G401 (cell line): ENCODE data around the gene SPRR2F. TPM values are rescaled to one million over a fixed set of nuclear protein-coding genes. Genes with fewer than 3 reads are reported as not detected.

Experiments
- DNase-seq: peaks from one replicate; pipeline ENCODE4 v3.0.0-alpha.2; 2015; ENCODE audit warnings: low spot score
- in situ Hi-C: cut with HindIII; loops from 2 replicates; pipeline ENCODE4 v1.10.0; 2016; ENCODE audit warnings: low sequenced_read_pairs, mixed read lengths
- total RNA-seq: library from RNA; depleted of rRNA; stranded (reverse); fragments of >200 nt; shearing (Covaris generic); gene quantifications from 2 replicates; pipeline ENCODE4 v1.2.3, GENCODE V29; 2014; rRNA removed

Gene SPRR2F
- total RNA-seq, 1 experiment from 2014 or later, result not detected

GRCh38 chr1:153087652-153088051 lies 25.7 kb downstream of the SPRR2F start:
- no peak for DNase-seq
- in situ Hi-C loops, result no loop called here

DNA sequence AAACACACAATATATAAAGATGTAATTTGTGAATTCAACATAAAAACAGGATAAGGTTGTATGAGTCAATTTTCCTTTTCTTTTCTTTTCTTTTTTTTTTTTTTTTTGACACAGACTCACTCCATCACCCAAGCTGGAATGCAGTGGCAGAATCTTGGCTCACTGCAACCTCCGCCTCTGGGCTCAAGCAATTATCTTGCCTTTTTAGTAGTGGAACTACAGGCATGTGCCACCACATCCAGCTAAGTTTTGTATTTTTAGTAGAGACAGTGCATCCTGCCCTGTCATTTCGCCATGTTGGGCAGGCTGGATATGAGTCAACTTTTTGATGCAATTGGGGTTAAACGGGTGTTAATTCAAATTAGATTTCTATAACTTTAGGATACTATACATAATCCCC lies 31.6 kb downstream of the SPRR2F start:
- in situ Hi-C loops, result no loop called here

DNA sequence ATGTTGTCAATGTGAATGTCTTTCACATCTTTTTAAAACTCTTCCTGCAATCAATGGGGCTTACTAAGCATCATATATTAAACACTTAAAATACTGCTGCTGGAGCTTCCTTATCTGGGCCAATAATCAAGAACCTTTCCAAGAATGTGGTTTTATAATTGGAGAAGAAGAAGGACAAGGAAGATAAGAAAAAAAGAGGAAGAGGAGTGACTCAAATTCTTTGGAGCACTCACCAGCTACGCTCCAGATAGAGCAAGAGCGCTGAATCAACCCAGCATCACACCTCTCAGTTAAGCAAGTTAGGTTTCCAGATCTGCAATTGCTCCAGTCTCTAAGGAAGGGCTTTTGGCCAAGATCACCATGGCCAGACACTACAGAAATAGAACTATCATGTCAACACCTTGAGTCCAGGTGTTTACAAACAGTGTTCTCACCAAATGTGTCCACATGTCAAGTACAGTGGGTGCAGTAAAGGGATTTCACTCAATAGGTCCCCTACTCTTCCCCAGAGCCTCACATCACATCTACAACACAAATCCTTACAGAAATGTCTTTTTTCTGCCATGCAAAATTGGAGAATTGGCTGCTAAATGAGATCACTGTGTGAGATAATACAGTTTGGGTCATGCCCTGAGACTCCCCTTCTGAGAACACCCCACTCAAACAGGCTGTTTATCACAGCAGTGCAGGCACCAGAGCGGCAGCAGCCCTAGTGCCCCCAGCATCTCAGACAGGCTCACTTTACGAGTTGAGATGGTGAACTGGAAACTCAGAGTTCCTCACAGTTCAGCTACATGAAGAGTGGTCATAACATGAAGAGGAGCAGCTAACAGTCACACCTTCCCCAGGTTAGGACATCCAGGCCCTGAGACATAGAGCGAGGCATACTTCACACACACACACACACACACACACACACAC lies 40.2 kb downstream of the SPRR2F start:
- no peak for DNase-seq
- in situ Hi-C loops, result no loop called here

More for the DNA sequence above, 31.6 kb downstream of the SPRR2F start:
- DNase-seq, result no peak

DNA sequence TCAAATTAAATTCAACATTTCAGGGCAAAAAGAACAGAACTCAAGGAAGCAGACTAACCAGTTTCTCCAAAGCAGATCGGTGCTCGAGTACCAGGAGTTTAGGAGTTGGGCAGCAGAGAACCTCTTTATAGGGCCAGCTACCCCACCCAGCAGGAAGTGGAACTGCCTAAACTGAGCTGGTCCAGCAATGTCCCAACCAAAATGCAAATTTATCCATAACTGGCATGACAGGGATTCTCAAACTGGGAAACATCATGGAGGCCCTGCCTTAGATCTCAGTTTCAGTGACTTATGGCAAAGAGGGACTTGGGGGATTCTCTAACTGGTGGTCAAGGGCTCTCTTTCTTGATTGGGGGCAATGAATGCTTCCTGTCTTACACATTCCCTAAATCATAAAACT lies 41.8 kb downstream of the SPRR2F start, which contains the start of gene SPRR2B:
SPRR2B (minus strand) TSS at position 101 of the 400 bp plus-strand sequence. CDS start 772 bp downstream, outside the sequence.
- in situ Hi-C loops, result no loop called here
- no peak for DNase-seq

- in situ Hi-C loops, result no loop called here
- DNase-seq, result no peak
Measured at GRCh38 chr1:153070243-153070642, 43.1 kb downstream of the SPRR2F start.

Other genes with a start within 250 kb of the SPRR2F start
- gene SMCP, start 235.2 kb downstream of the SPRR2F start, total RNA-seq, result not detected in 2 replicates
- not detected in 2 replicates for gene IVL, start 205.0 kb downstream of the SPRR2F start, total RNA-seq
- not detected in 2 replicates for gene SPRR5, start 166.3 kb downstream of the SPRR2F start, total RNA-seq
- gene SPRR4, start 142.9 kb downstream of the SPRR2F start, total RNA-seq, result not detected in 2 replicates
- gene SPRR1A, start 129.4 kb downstream of the SPRR2F start, total RNA-seq, result not detected in 2 replicates
- gene SPRR3, start 111.8 kb downstream of the SPRR2F start, total RNA-seq, result not detected in 2 replicates
- gene SPRR1B, start 82.3 kb downstream of the SPRR2F start, total RNA-seq, result not detected in 2 replicates
- not detected in 2 replicates for gene SPRR2D, start 72.4 kb downstream of the SPRR2F start, total RNA-seq
- not detected in 2 replicates for gene SPRR2A, start 56.0 kb downstream of the SPRR2F start, total RNA-seq
- not detected in 2 replicates for gene SPRR2B, start 41.9 kb downstream of the SPRR2F start, total RNA-seq
- not detected in 2 replicates for gene SPRR2E, start 19.0 kb downstream of the SPRR2F start, total RNA-seq
- not detected in 2 replicates for gene SPRR2G, start 37.4 kb upstream of the SPRR2F start, total RNA-seq
- not detected in 2 replicates for gene LELP1, start 89.9 kb upstream of the SPRR2F start, total RNA-seq
- not detected in 2 replicates for gene PRR9, start 104.1 kb upstream of the SPRR2F start, total RNA-seq
- not detected in 2 replicates for gene LORICRIN, start 146.2 kb upstream of the SPRR2F start, total RNA-seq
- not detected in 2 replicates for gene PGLYRP3, start 199.4 kb upstream of the SPRR2F start, total RNA-seq
- gene PGLYRP4, start 235.3 kb upstream of the SPRR2F start, total RNA-seq, result not detected in 2 replicates
- 1.1 and 14.0 TPM in 2 replicates for gene S100A9, start 244.3 kb upstream of the SPRR2F start, total RNA-seq